ENCODE data around the gene SPON1. TPM values are rescaled to one million over a fixed set of nuclear protein-coding genes. Genes with fewer than 3 reads are reported as not detected.
"Not testable (repeated sequence)": the region's sequence is repeated elsewhere in the genome, so short reads cannot be mapped to it uniquely, and the experiment has no call there.

The SPON1 gene
- total RNA-seq, 3 donors from 2014 or later (not counting 1 experiment from before 2014, with no cell fraction given): 0.09 to 0.18 TPM; not detected in 1

DNA sequence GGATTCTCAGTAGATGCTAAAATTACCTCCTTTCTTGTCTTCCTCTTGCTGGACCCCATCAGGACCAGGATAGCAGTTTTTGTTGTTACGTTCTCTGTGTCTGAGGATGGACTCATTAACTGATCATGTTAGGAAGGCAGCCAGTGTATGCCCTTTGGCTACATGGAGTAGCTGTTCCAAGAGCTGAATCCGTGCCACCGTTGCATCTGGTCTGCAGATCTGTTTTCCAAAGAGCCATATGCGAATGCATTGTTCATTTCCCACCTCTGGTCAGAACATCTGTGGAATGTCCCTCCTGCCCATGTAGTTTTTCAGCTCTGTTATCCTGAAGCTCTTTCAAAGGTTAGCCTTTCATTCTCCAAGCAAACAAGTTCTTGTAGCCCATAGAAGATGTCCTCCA is 188.4 kb downstream of the SPON1 start:
- Histone ChIP-seq H3K9me3 (ENCODE audit: control insufficient read depth, insufficient read depth, low read length) (peaks cover 18% of the 10 kb centered on the region), H3K4me3 (ENCODE audit: low read length) (no peak overlapping the region), H3K4me1 (ENCODE audit: control insufficient read depth, insufficient read depth, low read length) (no peaks in the 10 kb centered on the region), H3K27ac (ENCODE audit: low read length) (no peak overlapping the region), H3K27me3 (ENCODE audit: control insufficient read depth, insufficient read depth, low read length) (no peaks in the 10 kb centered on the region), H3K36me3 (ENCODE audit: control insufficient read depth, insufficient read depth, low read length) (no peaks in the 10 kb centered on the region)
- Mint-ChIP-seq H3K9me3 (peaks cover 3 to 5% of the 10 kb centered on the region in 2 donors), H3K36me3 (no peaks in the 10 kb centered on the region), H3K27me3 (ENCODE audit: low read depth in 2 of 2) (peaks cover 8 to 23% of the 10 kb centered on the region in 2 donors), H3K4me1 (no peaks in the 10 kb centered on the region), H3K27ac (no peak overlapping the region), H3K4me3 (no peak overlapping the region)
- TF ChIP-seq, protein P1, sequence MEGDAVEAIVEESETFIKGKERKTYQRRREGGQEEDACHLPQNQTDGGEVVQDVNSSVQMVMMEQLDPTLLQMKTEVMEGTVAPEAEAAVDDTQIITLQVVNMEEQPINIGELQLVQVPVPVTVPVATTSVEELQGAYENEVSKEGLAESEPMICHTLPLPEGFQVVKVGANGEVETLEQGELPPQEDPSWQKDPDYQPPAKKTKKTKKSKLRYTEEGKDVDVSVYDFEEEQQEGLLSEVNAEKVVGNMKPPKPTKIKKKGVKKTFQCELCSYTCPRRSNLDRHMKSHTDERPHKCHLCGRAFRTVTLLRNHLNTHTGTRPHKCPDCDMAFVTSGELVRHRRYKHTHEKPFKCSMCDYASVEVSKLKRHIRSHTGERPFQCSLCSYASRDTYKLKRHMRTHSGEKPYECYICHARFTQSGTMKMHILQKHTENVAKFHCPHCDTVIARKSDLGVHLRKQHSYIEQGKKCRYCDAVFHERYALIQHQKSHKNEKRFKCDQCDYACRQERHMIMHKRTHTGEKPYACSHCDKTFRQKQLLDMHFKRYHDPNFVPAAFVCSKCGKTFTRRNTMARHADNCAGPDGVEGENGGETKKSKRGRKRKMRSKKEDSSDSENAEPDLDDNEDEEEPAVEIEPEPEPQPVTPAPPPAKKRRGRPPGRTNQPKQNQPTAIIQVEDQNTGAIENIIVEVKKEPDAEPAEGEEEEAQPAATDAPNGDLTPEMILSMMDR (IDR thresholded peaks at IDR 0.05): no peak
- ATAC-seq (no peak), DNase-seq (no peak)
- intact Hi-C loops (cut with micrococcal nuclease): no loop called here
- WGBS (ENCODE audit: insufficient coverage): 91% methylated on average over 4 of the region's 4 CpGs

DNA sequence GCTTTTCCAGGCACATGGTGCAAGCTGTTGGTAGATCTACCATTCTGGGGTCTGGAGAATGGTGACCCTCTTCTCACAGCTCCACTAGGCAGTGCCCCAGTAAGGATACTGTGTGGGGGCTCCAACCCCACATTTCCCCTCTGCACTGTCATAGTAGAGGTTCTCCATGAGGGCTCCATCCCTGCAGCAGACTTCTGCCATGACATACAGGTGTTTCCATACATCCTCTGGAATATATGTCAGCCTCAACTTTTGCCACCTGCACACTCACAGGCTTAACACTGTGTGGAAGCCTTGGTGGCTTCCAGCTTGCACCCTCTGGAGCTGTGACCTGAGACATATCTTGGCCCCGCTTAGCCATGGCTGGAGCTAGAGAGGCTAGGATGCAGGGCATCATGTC is 191.6 kb downstream of the SPON1 start:
- H3K27me3 Mint-ChIP-seq (ENCODE audit: low read depth in 2 of 2): peaks cover 8 to 23% of the 10 kb centered on the region in 2 donors
- intact Hi-C loops (cut with micrococcal nuclease); H3K27ac ChIP-seq (ENCODE audit: low read length); ATAC-seq; H3K27ac Mint-ChIP-seq; H3K36me3 ChIP-seq (ENCODE audit: control insufficient read depth, insufficient read depth, low read length); H3K4me3 ChIP-seq (ENCODE audit: low read length); DNase-seq; H3K4me1 ChIP-seq (ENCODE audit: control insufficient read depth, insufficient read depth, low read length); H3K4me1 Mint-ChIP-seq; H3K27me3 ChIP-seq (ENCODE audit: control insufficient read depth, insufficient read depth, low read length); H3K4me3 Mint-ChIP-seq: not testable (repeated sequence)
- peaks cover 11 to 15% of the 10 kb centered on the region in 2 donors for H3K9me3 Mint-ChIP-seq
- H3K36me3 Mint-ChIP-seq: peaks cover 17% of the 10 kb centered on the region
- 69% methylated on average over 1 of the region's 1 CpG for WGBS (ENCODE audit: insufficient coverage)
- peaks cover 18% of the 10 kb centered on the region for H3K9me3 ChIP-seq (ENCODE audit: control insufficient read depth, insufficient read depth, low read length)

- DNase-seq (no peak), ATAC-seq (no peak)
- Mint-ChIP-seq H3K27me3 (ENCODE audit: low read depth in 2 of 2) (peaks cover 1 to 9% of the 10 kb centered on the region in 2 donors), H3K4me1 (no peaks in the 10 kb centered on the region), H3K4me3 (no peak overlapping the region), H3K36me3 (peaks cover 17% of the 10 kb centered on the region), H3K9me3 (peaks cover 11 to 15% of the 10 kb centered on the region in 2 donors), H3K27ac (no peak overlapping the region)
- intact Hi-C loops (cut with micrococcal nuclease): no loop called here
- TF ChIP-seq, protein P1 (IDR thresholded peaks at IDR 0.05): no peak
- Histone ChIP-seq H3K27me3 (ENCODE audit: control insufficient read depth, insufficient read depth, low read length) (no peaks in the 10 kb centered on the region), H3K4me1 (ENCODE audit: control insufficient read depth, insufficient read depth, low read length) (no peaks in the 10 kb centered on the region), H3K9me3 (ENCODE audit: control insufficient read depth, insufficient read depth, low read length) (peaks cover 16% of the 10 kb centered on the region), H3K36me3 (ENCODE audit: control insufficient read depth, insufficient read depth, low read length) (no peaks in the 10 kb centered on the region), H3K4me3 (ENCODE audit: low read length) (no peak overlapping the region), H3K27ac (ENCODE audit: low read length) (no peak overlapping the region)
- no CpG with 5 or more reads among the region's 1 CpG for WGBS (ENCODE audit: insufficient coverage)
Observed at GRCh38 chr11:14158393-14158792, 195.9 kb downstream of the SPON1 start.

- DNase-seq (no peak), ATAC-seq (no peak)
- Mint-ChIP-seq H3K4me1 (peaks cover 0 to 7% of the 10 kb centered on the region in 2 donors), H3K9me3 (no peaks in the 10 kb centered on the region), H3K27me3 (ENCODE audit: low read depth in 2 of 2) (peaks cover 4 to 9% of the 10 kb centered on the region in 2 donors), H3K4me3 (no peak overlapping the region), H3K27ac (no peak overlapping the region), H3K36me3 (peaks cover 2% of the 10 kb centered on the region)
- intact Hi-C loops (cut with micrococcal nuclease): no loop called here
- WGBS (ENCODE audit: insufficient coverage): 85% methylated on average over 2 of the region's 2 CpGs
- no peaks in the 10 kb centered on the region for H3K4me1 ChIP-seq (ENCODE audit: control insufficient read depth, insufficient read depth, low read length)
- H3K27ac ChIP-seq (ENCODE audit: low read length): no peak overlapping the region
- H3K9me3 ChIP-seq (ENCODE audit: control insufficient read depth, insufficient read depth, low read length): no peaks in the 10 kb centered on the region
- TF ChIP-seq, protein P1 (IDR thresholded peaks at IDR 0.05): no peak
- H3K27me3 ChIP-seq (ENCODE audit: control insufficient read depth, insufficient read depth, low read length): no peaks in the 10 kb centered on the region
- no peak overlapping the region for H3K4me3 ChIP-seq (ENCODE audit: low read length)
- H3K36me3 ChIP-seq (ENCODE audit: control insufficient read depth, insufficient read depth, low read length): no peaks in the 10 kb centered on the region
Observed at GRCh38 chr11:14163576-14163975, 201.1 kb downstream of the SPON1 start.

DNA sequence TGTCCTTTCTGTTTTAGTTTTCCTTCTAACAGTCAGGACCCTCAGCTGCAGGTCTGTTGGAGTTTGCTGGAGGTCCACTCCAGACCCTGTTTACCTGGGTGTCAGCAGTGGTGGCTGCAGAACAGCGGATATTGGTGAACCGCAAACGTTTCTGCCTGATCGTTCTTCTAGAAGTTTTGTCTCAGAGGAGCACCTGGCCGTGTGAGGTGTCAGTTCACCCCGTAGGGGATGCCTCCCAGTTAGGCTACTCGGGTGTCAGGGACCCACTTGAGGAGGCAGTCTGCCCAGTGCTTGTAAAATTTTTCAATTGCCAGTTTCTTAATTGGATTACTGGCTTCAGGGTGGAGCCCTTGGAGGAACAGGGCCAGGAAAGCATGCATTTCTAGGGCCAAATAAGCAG is 211.2 kb downstream of the SPON1 start:
- H3K4me1 ChIP-seq (ENCODE audit: control insufficient read depth, insufficient read depth, low read length); H3K36me3 ChIP-seq (ENCODE audit: control insufficient read depth, insufficient read depth, low read length); H3K9me3 ChIP-seq (ENCODE audit: control insufficient read depth, insufficient read depth, low read length); H3K27ac Mint-ChIP-seq; H3K4me3 Mint-ChIP-seq; H3K27ac ChIP-seq (ENCODE audit: low read length); intact Hi-C loops (cut with micrococcal nuclease); H3K4me3 ChIP-seq (ENCODE audit: low read length); H3K36me3 Mint-ChIP-seq; H3K9me3 Mint-ChIP-seq; ATAC-seq; H3K4me1 Mint-ChIP-seq; H3K27me3 ChIP-seq (ENCODE audit: control insufficient read depth, insufficient read depth, low read length); DNase-seq: not testable (repeated sequence)
- WGBS (ENCODE audit: insufficient coverage): 88% methylated on average over 7 of the region's 7 CpGs
- H3K27me3 Mint-ChIP-seq (ENCODE audit: low read depth in 2 of 2): peaks cover 15 to 20% of the 10 kb centered on the region in 2 donors

Data from natural killer cell (primary cell).